ENCODE data around the gene LPP.

LPP gene

DNA sequence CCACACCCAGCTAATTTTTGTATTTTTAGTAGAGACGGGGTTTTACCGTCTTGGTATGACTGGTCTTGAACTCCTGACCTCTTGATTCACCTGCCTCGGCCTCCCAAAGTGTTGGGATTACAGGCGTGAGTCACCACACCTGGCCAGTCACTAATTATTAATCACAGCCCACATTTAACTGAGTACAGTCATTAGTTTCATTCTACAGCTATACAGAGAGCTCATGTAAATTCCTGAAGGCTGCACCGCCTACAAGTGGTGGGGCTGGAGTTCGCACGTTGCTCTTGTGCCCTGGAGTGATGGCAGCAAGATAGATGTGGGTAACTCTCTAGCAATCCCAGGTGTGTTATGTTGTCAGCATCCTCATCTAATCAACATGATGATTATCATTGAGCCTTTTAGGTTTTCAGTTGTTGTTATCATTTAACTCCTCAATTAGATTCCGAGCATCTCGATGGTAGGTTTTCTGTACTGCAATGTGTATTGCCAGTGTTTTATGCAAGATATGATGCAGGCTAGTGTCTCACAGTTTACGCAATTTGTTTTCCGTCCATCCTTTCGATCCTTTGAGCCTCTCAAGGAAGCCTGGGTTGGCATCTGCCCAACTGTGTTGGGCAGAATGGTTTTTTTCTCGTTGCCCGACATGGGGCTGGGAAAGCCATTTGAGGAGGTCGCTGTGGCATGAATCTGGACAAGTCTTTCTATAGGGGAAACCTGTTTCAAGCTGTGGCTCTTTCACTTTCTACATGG lies 216.3 kb downstream of the LPP start:
- no peak for DNase-seq

- DNase-seq, result no peak
These were observed 224.8 kb downstream of the LPP start for GRCh38 chr3:188378786-188379185.

DNA sequence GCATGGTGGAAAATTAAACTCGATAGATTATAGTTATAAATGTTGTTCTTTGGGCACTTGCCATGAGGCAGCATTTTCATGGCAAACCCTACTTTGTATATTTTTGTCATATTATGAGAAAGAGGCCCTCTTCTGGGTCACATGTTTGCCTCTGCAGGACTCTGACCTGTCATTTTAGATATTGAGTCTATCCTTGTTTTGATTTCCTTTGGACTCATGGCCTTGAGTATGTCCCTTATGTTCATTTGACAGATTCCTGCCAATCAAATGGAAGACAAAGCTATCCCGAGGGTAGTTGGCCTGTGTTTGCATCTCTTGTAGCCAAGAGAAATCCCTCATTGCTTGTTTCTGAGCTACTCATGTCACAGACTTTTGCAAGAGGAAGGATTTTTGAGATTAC lies 226.3 kb downstream of the LPP start:
- no peak for DNase-seq

- DNase-seq, result no peak
These were observed 226.8 kb downstream of the LPP start for GRCh38 chr3:188380722-188381121.

DNA sequence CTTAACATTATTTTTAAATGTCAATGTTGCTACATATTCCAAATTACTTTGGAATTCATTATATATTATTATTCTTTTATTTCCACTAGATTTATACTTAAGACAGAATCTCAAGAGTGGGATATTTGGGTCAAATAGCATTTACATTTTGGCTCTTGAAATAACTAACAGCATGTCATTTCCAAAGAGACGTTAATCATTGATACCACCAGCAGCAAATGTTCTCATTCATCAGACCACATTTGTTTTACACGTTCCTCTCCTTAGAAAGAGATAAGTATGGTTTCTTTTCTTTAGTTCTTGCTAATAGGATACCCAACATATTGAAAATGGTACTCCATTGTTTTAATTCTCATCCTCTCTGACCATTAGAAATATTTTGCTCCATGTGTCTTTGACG lies 229.8 kb downstream of the LPP start:
- DNase-seq, result no peak

GRCh38 chr3:188385295-188385694 lies 231.3 kb downstream of the LPP start:
- DNase-seq, result no peak

DNA sequence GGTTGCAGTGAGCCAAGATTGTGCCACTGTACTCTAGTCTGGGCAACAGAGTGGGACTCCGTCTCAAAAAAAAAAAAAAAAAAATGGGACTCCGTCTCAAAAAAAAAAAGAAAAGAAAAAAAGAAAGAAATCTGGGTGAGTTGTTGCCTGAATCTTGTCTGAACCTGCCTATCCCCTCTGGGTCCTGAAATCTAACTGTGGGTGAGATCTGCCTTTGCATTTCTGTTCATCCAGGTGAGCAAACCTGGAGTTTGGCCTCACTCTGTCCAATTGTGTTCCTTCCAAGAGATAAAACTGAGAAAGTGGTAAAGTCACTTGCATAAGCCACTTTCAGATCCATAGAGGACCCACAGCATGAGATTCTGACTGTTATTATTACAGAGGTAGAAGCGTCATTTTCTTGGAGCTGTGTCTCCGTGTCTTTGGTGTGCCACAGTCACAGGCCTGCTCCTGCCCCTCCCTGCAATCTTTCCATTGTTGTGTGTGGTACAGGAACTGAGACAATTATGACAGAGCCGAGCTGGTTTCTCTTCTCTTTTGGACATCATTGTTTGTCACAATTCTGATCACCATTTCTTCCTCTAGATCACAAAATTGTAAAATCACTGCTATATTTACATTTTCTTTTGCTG lies 235.9 kb downstream of the LPP start:
- DNase-seq, result peak; percentile 30

GRCh38 chr3:188390343-188390718 lies 236.4 kb downstream of the LPP start:
- no peak for DNase-seq

DNA sequence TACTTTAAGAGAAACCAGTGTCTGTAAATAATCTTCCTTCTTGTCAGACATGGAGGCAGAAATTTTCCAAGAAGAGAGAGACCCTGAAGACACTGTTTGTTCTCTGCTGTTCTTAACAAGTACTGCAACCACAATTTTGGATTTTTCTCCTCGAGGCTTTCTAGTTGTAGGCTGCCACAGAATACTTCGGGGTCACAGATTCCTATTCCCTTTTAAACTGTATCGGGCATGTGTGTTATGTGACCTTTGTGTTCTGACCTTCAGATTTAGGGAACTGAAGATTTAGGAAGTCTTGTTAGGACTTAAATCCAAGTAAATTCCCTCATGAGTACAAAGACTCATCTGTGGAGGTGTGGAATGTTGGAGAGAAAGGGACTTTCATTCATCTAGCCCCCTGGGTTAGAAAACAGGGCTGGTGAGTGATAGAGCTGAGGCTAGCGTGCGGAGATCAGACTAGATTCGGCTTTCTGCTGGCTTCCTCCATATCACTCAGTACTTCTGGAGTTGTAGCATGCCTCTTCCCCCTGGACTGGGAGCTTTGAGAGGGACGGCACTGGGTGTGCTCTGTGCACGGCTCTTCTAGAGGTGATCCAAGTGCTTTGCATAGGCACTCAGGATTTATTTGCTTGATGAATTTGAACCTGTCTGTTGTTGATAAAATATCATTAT lies 237.0 kb downstream of the LPP start:
- DNase-seq, result no peak

DNA sequence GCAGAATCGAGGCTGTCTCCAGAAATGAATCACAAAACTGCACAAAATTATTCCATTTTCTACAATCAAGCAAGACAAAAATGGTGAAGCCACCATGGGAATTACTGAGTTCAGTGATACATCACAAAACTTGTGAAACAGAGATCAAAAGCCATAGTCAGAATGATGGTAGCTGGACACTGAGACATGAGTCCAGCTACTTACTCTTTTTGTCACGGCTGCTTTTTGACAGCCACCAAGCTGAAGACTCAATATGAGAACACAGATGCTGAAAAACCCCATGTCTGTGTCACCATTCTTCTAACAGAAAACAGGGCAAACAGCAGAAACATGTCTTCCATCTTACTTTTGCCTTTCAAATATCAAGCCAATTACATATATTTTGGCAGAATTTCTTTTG lies 237.6 kb downstream of the LPP start:
- DNase-seq, result no peak

DNA sequence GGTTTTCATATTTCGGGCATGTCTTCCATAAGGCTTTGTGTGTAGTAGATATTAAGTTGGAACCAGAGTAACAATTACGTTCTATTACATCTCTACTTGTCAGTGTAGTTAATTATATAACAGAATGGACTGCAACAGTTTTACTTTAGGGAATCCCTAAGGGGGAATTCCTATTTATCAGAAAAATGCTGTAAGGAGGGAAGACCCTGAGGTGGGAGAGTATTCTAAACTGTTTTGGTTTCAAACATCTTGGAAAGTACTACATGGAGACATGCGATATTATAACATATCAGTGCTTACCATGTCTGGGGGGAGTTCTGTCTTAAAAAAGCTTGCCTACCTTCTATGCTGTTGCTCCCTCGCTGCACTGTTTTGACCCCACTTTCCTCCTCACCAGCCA lies 238.1 kb downstream of the LPP start:
- no peak for DNase-seq

GRCh38 chr3:188394623-188395022 lies 240.7 kb downstream of the LPP start:
- DNase-seq, result no peak

- DNase-seq, result no peak
These were observed 242.3 kb downstream of the LPP start for GRCh38 chr3:188396251-188396650.

DNA sequence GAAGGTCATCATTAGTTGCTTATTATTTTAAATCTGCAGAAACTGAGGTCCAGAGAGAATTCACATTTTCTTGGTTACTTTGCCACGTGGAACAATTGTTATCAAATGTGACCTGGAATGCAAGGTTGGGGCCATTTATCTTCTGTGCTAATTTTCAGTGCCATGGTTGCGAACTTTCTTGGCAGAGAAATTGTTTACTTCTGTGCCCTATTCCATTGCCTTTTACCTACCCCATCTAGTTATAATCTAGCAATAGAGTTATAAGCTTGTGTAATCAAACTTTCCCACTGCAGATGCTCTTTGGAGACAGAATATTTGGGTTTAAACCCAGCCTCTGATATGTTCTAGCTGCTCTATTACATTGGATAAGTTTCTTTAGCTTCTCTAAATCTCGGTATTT lies 242.9 kb downstream of the LPP start:
- no peak for DNase-seq

DNA sequence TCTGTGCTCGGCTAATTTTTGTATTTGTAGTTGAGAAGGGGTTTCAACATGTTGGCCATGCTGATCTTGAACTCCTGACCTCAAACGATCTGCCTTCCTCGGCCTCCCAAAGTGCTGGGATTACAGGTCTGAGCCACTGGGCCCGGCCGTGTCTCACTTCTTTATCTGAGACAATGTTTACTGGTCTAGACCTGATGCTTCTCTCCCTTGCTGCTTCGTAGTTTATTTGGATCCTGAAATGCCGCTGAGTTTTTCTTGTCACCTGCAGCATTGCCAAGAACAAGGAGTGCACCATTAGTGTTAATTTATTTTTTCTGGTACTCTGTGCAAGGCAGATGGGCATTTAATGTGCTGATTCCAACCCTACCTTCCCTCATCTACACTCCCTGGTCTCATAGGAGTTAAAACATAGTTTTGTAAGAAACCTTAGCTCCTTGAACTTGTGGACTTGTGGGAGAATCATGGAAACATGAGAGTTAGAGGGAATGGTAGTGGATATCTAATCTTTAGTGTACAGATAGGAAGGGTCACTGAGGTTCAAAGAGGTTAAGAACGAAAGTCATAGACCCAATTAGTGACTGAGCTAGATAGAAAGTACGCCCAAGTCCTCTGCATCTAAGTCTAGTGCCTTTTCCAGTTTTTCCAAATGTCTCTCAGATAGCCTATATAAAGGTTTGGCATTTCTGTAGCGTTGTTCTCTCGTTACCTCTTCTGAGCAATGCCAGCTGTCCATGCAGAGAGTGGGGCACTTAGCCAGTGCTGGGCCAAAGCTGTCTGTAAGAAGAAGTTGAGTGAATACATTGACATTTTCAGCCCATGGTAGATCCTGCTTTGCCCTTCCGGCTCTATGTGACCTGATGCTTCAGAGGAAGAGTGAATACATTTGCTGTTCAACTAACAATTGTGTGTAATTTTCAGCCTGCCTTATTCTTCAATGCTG lies 244.1 kb downstream of the LPP start:
- DNase-seq, result no peak

DNA sequence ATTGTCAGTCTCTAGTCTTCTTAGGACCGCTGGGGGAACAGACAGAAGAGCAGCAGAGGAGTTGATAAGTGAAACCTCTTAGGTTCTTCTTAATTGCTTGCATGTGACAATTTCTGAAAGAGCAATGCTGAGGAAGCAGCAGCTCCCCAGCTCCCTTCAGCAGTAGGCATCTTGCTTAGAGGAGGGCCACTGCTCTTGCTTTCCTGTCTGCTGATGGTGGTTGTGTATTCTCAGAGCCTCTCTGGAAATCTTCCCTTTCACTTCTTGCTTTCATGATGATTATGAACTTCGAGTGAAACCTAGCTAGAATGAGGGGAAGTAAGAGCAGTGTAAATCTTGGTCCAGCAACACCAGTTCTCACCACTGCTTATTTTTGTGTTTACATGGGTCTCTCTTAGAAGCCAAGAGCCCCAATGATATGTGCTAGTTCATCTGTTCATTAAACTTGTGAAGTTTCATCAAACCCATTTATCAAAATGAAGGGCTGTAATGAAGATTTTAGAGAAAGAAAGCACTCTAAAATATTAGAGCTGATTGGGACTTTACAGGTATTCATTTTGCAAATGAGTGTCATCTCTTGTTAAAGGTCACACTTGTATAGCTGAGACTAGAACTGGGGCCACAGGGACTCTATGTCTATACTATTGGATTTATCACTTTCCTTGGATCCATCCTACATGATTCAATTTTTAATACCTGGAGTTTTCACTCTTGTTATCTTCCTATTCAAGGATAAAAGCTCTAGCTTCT lies 246.7 kb downstream of the LPP start:
- DNase-seq, result no peak

DNA sequence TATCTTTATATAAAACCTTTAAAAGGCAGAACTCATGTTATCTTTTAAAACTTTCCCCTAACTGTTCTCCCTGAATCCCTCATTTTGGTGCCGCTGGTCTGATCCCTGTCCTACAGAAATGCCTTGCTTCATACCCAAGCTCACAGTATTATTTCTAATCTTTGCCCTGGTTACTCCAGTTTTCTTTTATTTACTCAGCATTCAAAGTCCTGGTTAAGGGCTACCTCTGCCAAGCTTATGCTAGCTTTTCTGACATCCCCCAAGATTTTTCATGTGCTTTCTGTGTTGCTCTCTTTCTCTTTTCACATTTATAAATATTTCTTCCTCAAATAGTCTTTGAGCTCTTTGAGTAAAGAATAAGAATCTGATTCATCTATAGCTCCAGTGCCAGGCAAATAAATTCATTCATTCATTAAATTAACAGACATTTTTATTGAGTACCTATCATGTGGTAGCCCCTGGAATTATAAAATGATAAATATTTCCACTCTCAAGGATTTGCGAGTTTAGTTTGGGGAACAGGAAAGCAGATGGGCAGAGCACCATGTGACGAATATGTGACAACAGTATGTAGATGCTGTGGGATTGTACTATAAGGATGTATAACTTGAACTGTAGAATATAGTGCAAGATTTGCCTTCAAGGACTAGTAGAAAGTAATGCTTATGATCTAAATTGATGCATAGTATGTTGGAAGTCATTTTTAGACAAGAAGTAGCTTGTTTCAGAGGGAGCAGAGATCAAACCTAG lies 247.5 kb downstream of the LPP start:
- no peak for DNase-seq

- DNase-seq, result no peak
These were observed 248.3 kb downstream of the LPP start for GRCh38 chr3:188402229-188402628.

- DNase-seq, result no peak
These were observed 249.4 kb downstream of the LPP start for GRCh38 chr3:188403404-188403803.

- DNase-seq, result no peak
These were observed 250.2 kb downstream of the LPP start for GRCh38 chr3:188404124-188404523.

- DNase-seq, result no peak
These were observed 250.7 kb downstream of the LPP start for GRCh38 chr3:188404701-188405100.

Data from fibroblast of skin of back (primary cell).